DOHH2 (cell line): ENCODE data around the gene UBA7.

ENCODE experiments used
- EZH2phosphoT487 ChIP-seq: fragments of 200-600 bp; sonication (generic); IDR thresholded peaks from 2 replicates; pipeline ENCODE4 v1.6.1; 2017; ENCODE audit warnings: borderline replicate concordance, mild to moderate bottlenecking, antibody characterized with exemption, low read length, moderate library complexity, mixed read lengths
- TF ChIP-seq, protein P1 (sequence below): fragments of 200-600 bp; sonication (generic); IDR thresholded peaks from one replicate; pipeline ENCODE4 v1.5.1; 2014; ENCODE audit warnings: antibody characterized with exemption, mild to moderate bottlenecking, low read depth, low read length; ENCODE audit not compliant: poor library complexity, severe bottlenecking

GRCh38 chr3:49806850-49807249 lies 6.9 kb downstream of the UBA7 start:
- TF ChIP-seq, protein P1, sequence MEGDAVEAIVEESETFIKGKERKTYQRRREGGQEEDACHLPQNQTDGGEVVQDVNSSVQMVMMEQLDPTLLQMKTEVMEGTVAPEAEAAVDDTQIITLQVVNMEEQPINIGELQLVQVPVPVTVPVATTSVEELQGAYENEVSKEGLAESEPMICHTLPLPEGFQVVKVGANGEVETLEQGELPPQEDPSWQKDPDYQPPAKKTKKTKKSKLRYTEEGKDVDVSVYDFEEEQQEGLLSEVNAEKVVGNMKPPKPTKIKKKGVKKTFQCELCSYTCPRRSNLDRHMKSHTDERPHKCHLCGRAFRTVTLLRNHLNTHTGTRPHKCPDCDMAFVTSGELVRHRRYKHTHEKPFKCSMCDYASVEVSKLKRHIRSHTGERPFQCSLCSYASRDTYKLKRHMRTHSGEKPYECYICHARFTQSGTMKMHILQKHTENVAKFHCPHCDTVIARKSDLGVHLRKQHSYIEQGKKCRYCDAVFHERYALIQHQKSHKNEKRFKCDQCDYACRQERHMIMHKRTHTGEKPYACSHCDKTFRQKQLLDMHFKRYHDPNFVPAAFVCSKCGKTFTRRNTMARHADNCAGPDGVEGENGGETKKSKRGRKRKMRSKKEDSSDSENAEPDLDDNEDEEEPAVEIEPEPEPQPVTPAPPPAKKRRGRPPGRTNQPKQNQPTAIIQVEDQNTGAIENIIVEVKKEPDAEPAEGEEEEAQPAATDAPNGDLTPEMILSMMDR: no peak
- no peak for TF ChIP-seq EZH2phosphoT487
